Lower leg skin (tissue), 4 donors: Measurements from ENCODE around the gene TNF. TPM values are rescaled to one million over a fixed set of nuclear protein-coding genes. Genes with fewer than 3 reads are reported as not detected.

Experiments
- DNase-seq, 2 donors: peaks; one replicate each; pipeline ENCODE4 v3.0.0-alpha.2; 2019; ENCODE audit warnings: low spot score in 2 of 2
- H3K4me3 ChIP-seq: fragments of 200-600 bp; sonication (generic); 2 replicates; pipeline ENCODE4 v1.5.1; 2017; ENCODE audit warnings: mild to moderate bottlenecking, low read depth; ENCODE audit not compliant: poor library complexity, severe bottlenecking
- CTCF ChIP-seq, 3 donors: fragments of 450-650 bp; IDR thresholded peaks; one replicate each; pipeline ENCODE4 v1.5.1; 2016; ENCODE audit warnings: antibody characterized with exemption in 3 of 3, mild to moderate bottlenecking in 3 of 3, moderate library complexity in 2 of 3
- POLR2A ChIP-seq, 2 donors: fragments of 450-650 bp; IDR thresholded peaks; one replicate each; pipeline ENCODE4 v1.6.1; 2016 to 2017; ENCODE audit warnings: antibody characterized with exemption in 2 of 2, mild to moderate bottlenecking in 1 of 2, moderate library complexity in 1 of 2
- WGBS, 2 donors: methylation state at CpG; one replicate each; pipeline ENCODE4 v1.1.5; 2018; 5-methylcytosine and 5-hydroxymethylcytosine counted together
- intact Hi-C: fragments of 100-400 bp; cut with DNase I; formaldehyde crosslinking; loops from one replicate; pipeline ENCODE4 v1.15.0; 2023; ENCODE audit warnings: low total_unique reads
- total RNA-seq, 4 donors: library from RNA; depleted of rRNA; stranded (reverse); fragments of >200 nt; gene quantifications; one replicate each; pipeline ENCODE4 v1.1.0, GENCODE V29; 2016

The TNF gene
- total RNA-seq: 1 to 10 TPM in 1 of 4 donors, under 1 TPM in 3; 0.38 to 1.4 (median 0.59) TPM

GRCh38 chr6:31575335-31575901 is at the start of gene TNF:
Gene TNF (plus strand): TSS chr6:31575565. CDS start chr6:31575742, 177 bp downstream.
- peak; percentile 55 to 90 for DNase-seq
- H3K4me3 ChIP-seq: no peak within 1 kb of the TSS
- intact Hi-C loops: no loop called here
- 28 to 39% methylated on average over 19 of the region's 19 CpGs for WGBS, 2 donors
- TF ChIP-seq CTCF (IDR thresholded peaks at IDR 0.05): no peak
- TF ChIP-seq POLR2A (IDR thresholded peaks at IDR 0.05): no peak

GRCh38 chr6:31525932-31526591 is 49.3 kb upstream of the TNF start:
- DNase-seq: no peak
- WGBS, 2 donors: 58 to 70% methylated on average over 4 of the region's 4 CpGs
- H3K4me3 ChIP-seq: no peak overlapping the region
- intact Hi-C loops: no loop called here
- TF ChIP-seq POLR2A (IDR thresholded peaks at IDR 0.05) (no peak), CTCF (IDR thresholded peaks at IDR 0.05) (no peak)

- intact Hi-C loops: no loop called here
- WGBS, 2 donors: 76 to 82% methylated on average over 4 of the region's 4 CpGs
- no peak overlapping the region for H3K4me3 ChIP-seq
- TF ChIP-seq CTCF (IDR thresholded peaks at IDR 0.05): no peak
- TF ChIP-seq POLR2A (IDR thresholded peaks at IDR 0.05): no peak
- DNase-seq: no peak
These were observed 47.0 kb upstream of the TNF start for GRCh38 chr6:31528307-31528777.

GRCh38 chr6:31528821-31529328 is 46.5 kb upstream of the TNF start, which contains the start of gene MCCD1:
Gene MCCD1 (plus strand): TSS chr6:31528962. CDS start chr6:31529015, 53 bp downstream.
- H3K4me3 ChIP-seq: no peak within 1 kb of the TSS
- TF ChIP-seq POLR2A (IDR thresholded peaks at IDR 0.05) (no peak), CTCF (IDR thresholded peaks at IDR 0.05) (no peak)
- intact Hi-C loops: no loop called here
- DNase-seq: peak in 1 of 2 donors; percentile 53
- 51 to 63% methylated on average over 7 of the region's 7 CpGs for WGBS, 2 donors

- 48 to 59% methylated on average over 12 of the region's 12 CpGs for WGBS, 2 donors
- intact Hi-C loops: no loop called here
- DNase-seq: peak in 1 of 2 donors; percentile 62
- no peak overlapping the region for H3K4me3 ChIP-seq
- TF ChIP-seq CTCF (IDR thresholded peaks at IDR 0.05) (no peak), POLR2A (IDR thresholded peaks at IDR 0.05) (no peak)
These were observed 45.8 kb upstream of the TNF start for GRCh38 chr6:31529329-31530150.
